Osteocyte (in vitro differentiated cells): ENCODE data around the gene NALCN. TPM values are rescaled to one million over a fixed set of nuclear protein-coding genes. Genes with fewer than 3 reads are reported as not detected.
A peak's percentile ranks its signal among the peaks of the same experiment; 100 is the strongest.

ENCODE experiments used
- DNase-seq: peaks from one replicate; pipeline ENCODE4 v3.0.0; 2021; ENCODE audit warnings: mixed read lengths; ENCODE audit not compliant: unreplicated experiment; ENCODE audit errors: extremely low spot score
- H3K27ac Mint-ChIP-seq: one replicate; pipeline ENCODE4 v1.8.0; 2021; ENCODE audit warnings: mild to moderate bottlenecking, mixed read lengths; ENCODE audit not compliant: unreplicated experiment
- H3K27me3 Mint-ChIP-seq: one replicate; pipeline ENCODE4 v1.8.0; 2021; ENCODE audit warnings: mixed read lengths; ENCODE audit not compliant: unreplicated experiment
- H3K36me3 Mint-ChIP-seq: one replicate; pipeline ENCODE4 v1.8.0; 2021; ENCODE audit warnings: mixed read lengths; ENCODE audit not compliant: unreplicated experiment
- H3K4me1 Mint-ChIP-seq: one replicate; pipeline ENCODE4 v1.8.0; 2021; ENCODE audit warnings: mixed read lengths; ENCODE audit not compliant: unreplicated experiment
- H3K4me3 Mint-ChIP-seq: one replicate; pipeline ENCODE4 v1.8.0; 2021; ENCODE audit warnings: mild to moderate bottlenecking, moderate library complexity, mixed read lengths; ENCODE audit not compliant: unreplicated experiment
- H3K9me3 Mint-ChIP-seq: one replicate; pipeline ENCODE4 v1.8.0; 2021; ENCODE audit warnings: mixed read lengths; ENCODE audit not compliant: unreplicated experiment
- CTCF ChIP-seq: fragments of 200-600 bp; sonication (generic); IDR thresholded peaks from 2 replicates; pipeline ENCODE4 v1.5.0; 2021; ENCODE audit warnings: antibody characterized with exemption, mild to moderate bottlenecking, moderate library complexity
- total RNA-seq: library from RNA; stranded (reverse); gene quantifications from 2 replicates; pipeline ENCODE4 v1.2.1, GENCODE V29; 2021

Gene NALCN
- total RNA-seq, 1 donor from 2014 or later, result 58.8 TPM

- no peak for TF ChIP-seq CTCF
- DNase-seq, result no peak
- H3K4me1 Mint-ChIP-seq, result peaks cover 13% of the 10 kb centered on the region
- peaks cover 22% of the 10 kb centered on the region for H3K36me3 Mint-ChIP-seq
- H3K9me3 Mint-ChIP-seq, result no peaks in the 10 kb centered on the region
- H3K27me3 Mint-ChIP-seq, result no peaks in the 10 kb centered on the region
- no peak overlapping the region for H3K4me3 Mint-ChIP-seq
- H3K27ac Mint-ChIP-seq, result no peak overlapping the region
Observed at GRCh38 chr13:101267656-101268055, 148.7 kb downstream of the NALCN start.

- no peak overlapping the region for H3K4me3 Mint-ChIP-seq
- H3K36me3 Mint-ChIP-seq, result peaks cover 38% of the 10 kb centered on the region
- no peaks in the 10 kb centered on the region for H3K27me3 Mint-ChIP-seq
- no peaks in the 10 kb centered on the region for H3K9me3 Mint-ChIP-seq
- H3K4me1 Mint-ChIP-seq, result peaks cover 13% of the 10 kb centered on the region
- DNase-seq, result no peak
- TF ChIP-seq CTCF, result no peak
- H3K27ac Mint-ChIP-seq, result no peak overlapping the region
Observed at GRCh38 chr13:101265934-101266333, 150.4 kb downstream of the NALCN start.

GRCh38 chr13:101264931-101265330 lies 151.4 kb downstream of the NALCN start:
- Mint-ChIP-seq H3K27me3 (no peaks in the 10 kb centered on the region), H3K4me1 (peaks cover 13% of the 10 kb centered on the region), H3K36me3 (peaks cover 35% of the 10 kb centered on the region), H3K27ac (no peak overlapping the region), H3K9me3 (no peaks in the 10 kb centered on the region), H3K4me3 (no peak overlapping the region)
- no peak for TF ChIP-seq CTCF
- no peak for DNase-seq

GRCh38 chr13:101262306-101262705 lies 154.0 kb downstream of the NALCN start:
- no peak overlapping the region for H3K4me3 Mint-ChIP-seq
- no peak overlapping the region for H3K27ac Mint-ChIP-seq
- no peaks in the 10 kb centered on the region for H3K9me3 Mint-ChIP-seq
- H3K36me3 Mint-ChIP-seq, result peaks cover 27% of the 10 kb centered on the region
- TF ChIP-seq CTCF, result no peak
- no peak for DNase-seq
- H3K4me1 Mint-ChIP-seq, result peaks cover 17% of the 10 kb centered on the region
- H3K27me3 Mint-ChIP-seq, result no peaks in the 10 kb centered on the region

- Mint-ChIP-seq H3K27ac (peak overlapping the region; percentile 50), H3K36me3 (peaks cover 37% of the 10 kb centered on the region), H3K9me3 (peaks cover 7% of the 10 kb centered on the region), H3K4me3 (no peak overlapping the region), H3K4me1 (peaks cover 12% of the 10 kb centered on the region), H3K27me3 (no peaks in the 10 kb centered on the region)
- TF ChIP-seq CTCF, result no peak
- no peak for DNase-seq
Observed at GRCh38 chr13:101258509-101258908, 157.8 kb downstream of the NALCN start.
